C1 segment of cervical spinal cord (tissue), 14 donors: ENCODE results near the gene MTA1.

Experiments
- DNase-seq, 14 donors: peaks; one replicate each; lab custom pipeline; 2025; lab: John Stamatoyannopoulos, UW

The MTA1 gene

GRCh38 chr14:105475269-105476096 is 55.9 kb downstream of the MTA1 start:
- peak in 5 of 14 donors; percentile 44 to 74 (median 54) for DNase-seq

- peak in 13 of 14 donors; percentile 44 to 92 (median 82) for DNase-seq
Observed at GRCh38 chr14:105476097-105476830, 56.6 kb downstream of the MTA1 start.

GRCh38 chr14:105476831-105477659 is 57.4 kb downstream of the MTA1 start:
- DNase-seq: no peak

- DNase-seq: no peak
Observed at GRCh38 chr14:105477660-105478397, 58.2 kb downstream of the MTA1 start.

GRCh38 chr14:105478398-105479251 is 59.0 kb downstream of the MTA1 start:
- no peak for DNase-seq

- DNase-seq: no peak
Observed at GRCh38 chr14:105479431-105480158, 60.0 kb downstream of the MTA1 start.

GRCh38 chr14:105480199-105480746 is 60.6 kb downstream of the MTA1 start:
- DNase-seq: no peak

GRCh38 chr14:105480807-105481801 is 61.5 kb downstream of the MTA1 start:
- DNase-seq: peak; percentile 61 to 99 (median 93)

- DNase-seq: peak in 13 of 14 donors; percentile 28 to 80 (median 60)
Observed at GRCh38 chr14:105481886-105482457, 62.3 kb downstream of the MTA1 start.

GRCh38 chr14:105482486-105483110 is 63.0 kb downstream of the MTA1 start:
- DNase-seq: no peak

GRCh38 chr14:105483300-105484068 is 63.9 kb downstream of the MTA1 start:
- DNase-seq: no peak

GRCh38 chr14:105484069-105484996 is 64.7 kb downstream of the MTA1 start:
- no peak for DNase-seq

GRCh38 chr14:105484997-105485393 is 65.4 kb downstream of the MTA1 start:
- DNase-seq: no peak

GRCh38 chr14:105485739-105486162 is 66.1 kb downstream of the MTA1 start:
- DNase-seq: no peak
